ENCODE measurements around the gene AGAP4. TPM values are rescaled to one million over a fixed set of nuclear protein-coding genes. Genes with fewer than 3 reads are reported as not detected.
"Not testable (repeated sequence)": the region's sequence is repeated elsewhere in the genome, so short reads cannot be mapped to it uniquely, and the experiment has no call there.

The AGAP4 gene
- total RNA-seq, 1 donor from 2014 or later = 6.1 TPM

DNA sequence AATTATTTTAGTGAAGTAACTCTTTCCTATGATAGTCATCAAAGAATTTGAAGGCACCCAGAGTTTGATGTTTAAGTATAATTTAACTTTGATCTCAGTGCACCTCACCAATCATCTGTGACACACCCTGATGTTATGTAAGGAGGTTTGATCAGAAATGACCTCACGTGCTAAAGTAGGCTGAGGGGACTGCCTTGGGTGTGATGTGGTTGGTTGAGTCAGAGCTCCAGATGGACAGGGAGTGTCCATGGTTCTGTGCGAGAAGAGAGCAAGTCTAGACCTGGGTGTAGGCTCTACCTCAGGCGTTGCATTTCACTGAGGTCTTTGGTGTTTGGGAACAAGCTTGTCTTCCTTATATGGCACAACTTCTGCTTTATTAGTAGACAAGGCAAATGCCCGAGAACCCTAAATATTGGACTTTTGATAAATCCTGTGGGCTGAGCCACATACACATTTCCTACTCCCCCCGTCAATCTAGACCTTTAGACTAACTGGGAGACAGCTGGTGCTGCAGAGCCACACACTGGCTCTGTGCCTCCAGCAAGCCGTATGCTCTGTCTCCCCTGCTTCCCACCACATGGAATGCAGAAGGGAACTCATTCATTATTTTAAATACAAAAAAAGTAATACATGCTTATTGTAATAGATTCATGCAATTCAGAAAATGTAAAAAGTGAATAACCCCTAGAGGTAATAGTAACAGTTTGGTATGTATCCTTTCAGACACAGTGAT is 56.4 kb downstream of the AGAP4 start:
- DNase-seq = not testable (repeated sequence)

DNA sequence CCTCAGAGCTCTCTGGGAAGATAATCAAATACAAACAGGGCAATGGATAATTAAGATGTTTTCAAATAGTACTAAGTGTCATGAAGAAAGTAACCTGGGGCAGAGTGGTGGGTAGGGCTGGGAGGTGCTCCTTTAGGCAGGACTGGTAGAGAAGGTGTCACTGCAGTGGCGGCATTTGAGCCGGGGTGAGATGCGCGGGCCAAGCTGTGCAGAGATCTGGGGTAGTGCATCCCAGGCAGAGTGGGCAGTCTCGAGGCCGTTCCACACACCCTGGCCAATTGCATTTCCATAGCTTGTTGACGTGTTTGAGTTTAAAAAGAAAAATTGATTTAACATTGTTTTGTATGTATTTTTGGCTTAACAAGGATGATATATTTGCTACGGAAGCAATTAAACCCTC is 57.3 kb downstream of the AGAP4 start:
- DNase-seq = not testable (repeated sequence)

DNA sequence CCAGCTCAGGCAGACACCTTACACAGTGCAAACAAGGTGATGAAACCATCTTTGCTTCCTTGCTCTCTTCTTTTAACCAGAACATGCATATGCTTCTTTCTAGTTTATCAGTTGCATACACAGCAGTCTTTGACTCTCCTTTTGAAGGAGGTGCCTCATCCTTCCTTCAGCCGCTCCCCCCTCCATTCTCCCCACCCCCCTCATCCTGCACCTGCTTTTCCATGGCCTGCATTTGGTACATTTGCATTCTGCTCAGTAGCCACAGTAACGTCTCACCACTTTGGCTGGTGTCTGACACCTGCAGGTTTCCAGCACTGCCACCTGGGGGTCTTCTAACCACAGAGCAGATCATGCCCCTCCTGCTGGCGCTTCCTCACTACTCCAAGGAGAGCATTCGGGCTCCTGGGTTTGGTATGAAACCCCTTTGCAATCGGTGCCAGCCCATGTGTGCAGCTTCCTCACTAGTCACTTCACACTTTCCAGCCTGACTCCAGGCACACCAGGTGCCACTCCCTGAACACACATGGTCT is 60.0 kb downstream of the AGAP4 start:
- not testable (repeated sequence) for DNase-seq

DNA sequence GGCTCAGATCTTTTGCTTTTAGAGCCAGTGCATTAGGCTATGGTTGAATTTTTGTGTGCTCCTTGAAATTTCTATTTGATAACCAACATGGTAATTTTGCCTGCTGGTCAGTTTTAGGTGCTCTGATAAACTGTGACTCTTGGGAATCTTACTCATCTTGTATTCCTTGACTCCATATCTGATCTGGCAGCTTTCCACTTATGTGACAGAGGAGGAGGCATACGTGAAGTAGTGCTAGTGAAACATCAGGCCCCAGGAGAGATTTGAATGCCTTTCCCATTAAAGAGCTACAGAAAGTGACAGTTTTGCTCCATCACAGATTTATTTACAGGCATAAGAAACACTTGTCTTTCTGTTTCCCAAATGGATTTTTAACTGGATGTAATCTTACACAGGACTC is 61.1 kb downstream of the AGAP4 start:
- not testable (repeated sequence) for DNase-seq

Small RNAs within 50 kb of the gene (small RNA-seq; reads per million reads assigned to genes)
- not detected for gene AC012044.1
- not detected for gene RNA5SP310

Other genes starting within 250 kb of the AGAP4 start
- gene ZFAND4, start 174.7 kb downstream of the AGAP4 start, total RNA-seq = 12.2 TPM
- gene WASHC2C, start 120.2 kb downstream of the AGAP4 start, total RNA-seq = 31.5 TPM
- gene TIMM23, start 125.0 kb upstream of the AGAP4 start, total RNA-seq = 52.7 TPM
- gene NCOA4, start 183.1 kb upstream of the AGAP4 start, total RNA-seq = 217 TPM
- gene MSMB, start 198.8 kb upstream of the AGAP4 start, total RNA-seq = not detected